HG03159 (cell line): Measurements from ENCODE around the gene MCMBP.
"Not testable (repeated sequence)": the region's sequence is repeated elsewhere in the genome, so short reads cannot be mapped to it uniquely, and the experiment has no call there.

Source experiments
- ATAC-seq: cut with Tn5 transposase; IDR thresholded peaks from one replicate; pipeline ENCODE4 v1.9.1; 2021; ENCODE audit warnings: mild to moderate bottlenecking, moderate library complexity; ENCODE audit not compliant: unreplicated experiment

Gene MCMBP

DNA sequence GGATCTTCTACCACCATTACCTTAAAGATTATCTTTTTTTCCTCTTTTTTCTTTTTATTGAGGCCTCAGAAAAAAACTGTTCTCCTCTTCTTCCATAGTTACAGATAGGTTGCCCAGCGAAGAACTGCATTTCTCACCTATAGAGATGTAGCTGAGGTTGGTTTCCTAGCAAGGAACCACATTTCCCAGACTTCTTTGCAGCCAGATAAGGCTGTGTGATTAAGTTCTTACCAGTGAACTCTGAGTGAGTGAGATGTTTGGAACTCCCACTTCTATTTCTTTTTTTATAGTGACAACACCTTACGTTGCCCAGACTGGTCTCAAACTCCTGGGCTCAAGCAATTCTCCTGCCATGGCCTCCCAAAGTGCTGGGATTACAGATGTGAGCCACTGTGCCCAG is 5.9 kb upstream of the MCMBP start:
- no peak for ATAC-seq

DNA sequence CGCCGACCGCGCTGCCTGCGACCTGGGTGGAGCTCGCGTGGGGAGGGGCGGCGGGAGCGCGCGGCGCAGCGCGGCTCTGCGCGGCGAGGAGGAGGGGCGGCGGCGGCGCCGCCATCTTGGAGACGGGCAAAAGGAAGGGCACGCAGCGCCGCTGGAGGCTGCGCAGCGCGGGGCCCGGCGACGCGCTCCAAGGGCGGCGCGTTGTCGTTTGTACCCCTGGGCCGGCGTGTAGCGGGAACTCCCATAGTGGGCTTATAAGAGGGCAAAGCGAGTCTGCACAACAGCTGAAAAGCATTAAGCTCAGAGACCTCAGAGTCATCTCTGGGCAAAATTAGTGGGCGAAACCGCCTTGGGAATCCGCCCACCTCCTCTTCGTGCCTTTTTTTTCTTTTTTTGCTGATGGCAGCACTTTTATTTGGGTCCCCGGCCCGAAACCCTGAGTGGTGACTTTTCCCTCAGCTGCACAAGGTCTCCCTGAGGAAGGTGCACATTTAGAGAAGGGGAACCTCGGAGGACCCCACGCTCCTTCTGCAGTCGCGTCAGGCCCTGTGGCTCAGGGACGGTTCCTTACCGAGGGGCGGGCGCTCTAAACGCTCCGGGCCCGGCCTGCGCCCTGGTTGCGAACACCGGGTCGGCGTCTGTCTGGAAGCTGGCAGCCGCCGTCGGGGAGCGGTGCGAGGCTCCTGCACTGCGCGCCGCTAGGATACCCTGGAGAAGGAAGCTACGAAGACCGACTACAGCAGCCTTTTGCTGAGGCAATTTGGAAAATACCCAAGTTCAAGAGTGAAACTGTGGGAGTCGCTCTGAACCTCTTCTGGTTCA is 428 bp upstream of the MCMBP start:
- ATAC-seq, result peak; percentile 91

GRCh38 chr10:119871881-119872609 is 598 bp downstream of the MCMBP start:
- ATAC-seq, result peak; percentile 42

- not testable (repeated sequence) for ATAC-seq
Measured at GRCh38 chr10:119869398-119869797, 3.2 kb downstream of the MCMBP start.

GRCh38 chr10:119867317-119867716 is 5.3 kb downstream of the MCMBP start:
- ATAC-seq, result no peak

- ATAC-seq, result no peak
Measured at GRCh38 chr10:119865699-119866240, 6.9 kb downstream of the MCMBP start.

DNA sequence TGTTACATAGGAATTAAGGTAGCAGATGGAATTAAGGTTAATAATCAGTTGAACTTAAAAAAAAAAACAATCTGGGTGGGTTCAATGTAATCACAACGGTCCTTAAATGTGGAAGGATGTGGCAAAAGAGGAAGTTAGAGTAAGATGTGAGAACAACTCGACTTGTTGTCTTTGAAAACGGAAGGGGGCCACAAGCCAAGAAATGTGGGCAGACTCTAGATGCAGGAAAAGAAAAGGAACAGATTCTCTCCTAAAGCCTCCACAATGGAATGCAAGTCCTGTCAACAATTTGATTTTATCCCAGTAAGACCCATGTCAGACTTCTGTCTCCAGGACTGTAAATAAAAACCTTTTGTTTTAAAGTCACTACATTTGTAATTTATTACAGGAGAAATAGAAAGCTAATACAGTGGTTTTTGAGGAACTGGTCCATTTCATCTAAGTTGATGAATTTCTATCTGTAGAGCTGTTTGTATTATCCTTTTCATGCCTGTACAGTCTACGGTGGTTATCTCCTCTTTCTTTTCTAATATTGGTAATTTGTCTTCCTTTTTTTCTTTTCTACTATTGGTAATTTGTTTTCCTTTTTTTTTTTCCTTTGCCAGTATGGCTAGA is 8.6 kb downstream of the MCMBP start:
- no peak for ATAC-seq

GRCh38 chr10:119862524-119862923 is 10.1 kb downstream of the MCMBP start:
- no peak for ATAC-seq

- no peak for ATAC-seq
Measured at GRCh38 chr10:119860866-119861607, 11.6 kb downstream of the MCMBP start.

GRCh38 chr10:119859420-119860258 is 13.0 kb downstream of the MCMBP start:
- no peak for ATAC-seq

DNA sequence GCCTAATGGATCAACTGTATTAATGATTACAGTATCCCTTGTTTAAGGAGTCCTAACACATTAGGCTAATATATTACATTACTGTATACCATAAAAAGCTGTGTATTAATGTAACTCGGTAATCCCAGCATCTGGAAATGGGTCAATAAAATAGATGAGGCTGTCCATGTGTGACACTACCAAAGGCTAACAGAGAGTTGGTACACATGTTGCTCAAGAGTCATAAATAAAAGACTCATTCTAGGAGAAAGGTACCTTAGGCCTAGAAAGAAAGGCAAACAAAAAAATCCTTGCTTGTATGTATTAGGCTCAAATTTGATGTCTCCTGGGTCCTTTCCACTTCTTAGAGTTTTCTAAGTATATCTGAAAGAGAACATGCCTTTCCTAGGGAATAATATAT is 14.6 kb downstream of the MCMBP start:
- ATAC-seq, result no peak

DNA sequence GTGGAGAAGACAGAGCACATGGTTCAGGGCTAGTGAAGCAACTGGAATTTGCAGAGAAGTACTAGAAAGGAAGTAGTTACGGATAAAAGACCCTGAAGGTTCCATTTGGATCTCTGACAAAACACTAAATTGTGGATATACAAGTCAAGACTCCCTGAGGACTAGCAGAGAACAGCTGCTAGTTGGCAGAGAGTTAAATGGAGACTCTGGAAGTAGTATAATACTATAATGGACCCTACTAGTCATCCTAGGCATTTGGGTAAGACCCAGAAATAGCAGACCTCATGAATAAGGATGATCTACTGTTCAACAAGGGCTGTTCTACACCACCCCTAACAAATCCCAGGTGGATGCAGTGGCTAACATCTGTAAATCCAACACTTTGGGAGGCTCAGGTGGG is 19.1 kb downstream of the MCMBP start:
- no peak for ATAC-seq

DNA sequence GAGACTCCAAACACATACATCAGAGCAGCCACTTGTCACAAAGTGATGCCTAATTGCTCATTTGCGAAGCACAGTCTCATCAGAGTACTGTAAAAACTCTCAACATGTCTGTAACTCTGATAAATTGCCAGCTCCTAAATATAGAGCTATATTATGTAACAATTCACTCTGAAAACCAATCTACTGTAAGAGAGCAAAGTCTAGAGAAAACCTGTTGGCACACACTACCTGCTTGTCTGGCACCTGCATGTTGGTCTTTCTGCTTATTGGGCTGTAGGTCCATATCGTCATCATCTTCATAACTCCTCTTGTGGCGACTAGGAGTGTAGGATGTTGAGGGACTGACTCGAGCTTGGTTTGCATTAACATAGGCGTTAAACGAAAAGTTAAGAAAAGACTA is 19.8 kb downstream of the MCMBP start:
- ATAC-seq, result no peak

DNA sequence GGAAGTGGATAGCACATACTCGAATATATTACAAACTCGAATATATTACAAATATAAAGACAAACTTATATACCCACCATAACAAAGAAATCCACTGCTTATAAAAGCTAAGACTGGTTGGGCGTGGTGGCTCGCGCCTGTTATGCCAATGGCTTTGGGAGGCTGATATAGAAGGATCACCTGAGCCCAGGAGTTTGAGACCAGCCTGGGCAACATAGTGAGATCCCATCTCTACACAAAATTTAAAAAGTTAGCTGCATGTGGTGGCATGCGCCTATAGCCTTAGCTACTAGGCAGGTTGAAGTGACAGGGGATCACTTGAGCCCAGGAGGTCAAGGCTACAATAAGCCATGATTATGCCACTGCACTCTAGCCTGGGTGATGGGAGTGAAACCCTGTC is 20.4 kb downstream of the MCMBP start:
- ATAC-seq, result no peak

- no peak for ATAC-seq
Measured at GRCh38 chr10:119849944-119850343, 22.7 kb downstream of the MCMBP start.

DNA sequence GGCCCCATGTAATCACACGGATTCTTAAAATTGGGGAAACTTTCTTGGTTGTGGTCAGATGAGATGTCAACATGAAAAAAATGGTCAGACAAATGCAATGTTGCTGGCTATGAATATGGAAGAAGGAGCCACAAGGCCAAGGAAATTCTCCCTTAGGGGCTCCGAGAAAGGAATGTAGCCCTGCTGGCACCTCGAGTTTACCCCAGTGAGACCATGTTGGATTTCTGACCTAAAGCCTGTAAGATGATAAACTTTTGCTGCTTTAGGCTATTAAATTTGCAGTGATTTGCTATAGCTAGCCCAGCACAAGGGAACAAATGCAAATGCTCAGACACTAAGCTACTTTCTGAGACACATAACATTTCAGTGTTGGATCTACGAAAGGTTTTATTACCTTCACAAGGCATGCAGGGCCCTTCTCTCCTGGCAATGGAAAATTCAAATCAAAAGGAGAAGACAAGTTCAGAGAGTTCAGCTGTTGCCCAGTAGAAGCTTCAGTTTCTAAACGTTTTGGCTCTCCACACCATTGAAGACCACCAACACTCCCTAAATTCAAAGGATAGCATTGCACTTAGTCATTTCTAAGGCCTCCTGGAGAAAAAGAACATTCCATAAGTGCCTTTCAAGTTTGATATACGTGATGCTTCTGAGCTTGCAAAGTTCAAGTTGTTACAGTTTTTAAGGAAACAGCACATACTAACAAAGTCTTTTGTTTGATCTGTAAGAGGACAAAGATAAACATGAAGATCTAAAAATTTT is 23.4 kb downstream of the MCMBP start:
- ATAC-seq, result no peak

GRCh38 chr10:119845656-119846055 is 27.0 kb downstream of the MCMBP start:
- no peak for ATAC-seq

DNA sequence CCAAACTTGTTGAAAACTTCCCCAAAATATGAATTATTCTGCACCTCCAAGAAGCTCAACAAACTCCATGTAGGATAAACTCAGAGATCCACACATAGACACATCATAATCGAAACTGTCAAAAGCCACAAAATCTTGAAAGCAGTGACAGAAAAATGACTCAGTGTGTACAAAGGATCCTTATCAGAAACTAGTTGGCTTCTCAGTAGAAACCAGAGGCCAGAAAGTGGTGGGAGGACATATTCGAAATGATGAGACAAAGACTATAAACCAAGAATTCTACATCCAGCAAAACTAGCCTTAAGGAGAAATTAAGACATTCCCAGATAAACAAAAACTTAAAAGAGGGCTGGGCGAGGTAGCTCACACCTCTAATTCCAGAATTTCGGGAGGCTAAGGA is 38.5 kb downstream of the MCMBP start:
- ATAC-seq, result no peak

DNA sequence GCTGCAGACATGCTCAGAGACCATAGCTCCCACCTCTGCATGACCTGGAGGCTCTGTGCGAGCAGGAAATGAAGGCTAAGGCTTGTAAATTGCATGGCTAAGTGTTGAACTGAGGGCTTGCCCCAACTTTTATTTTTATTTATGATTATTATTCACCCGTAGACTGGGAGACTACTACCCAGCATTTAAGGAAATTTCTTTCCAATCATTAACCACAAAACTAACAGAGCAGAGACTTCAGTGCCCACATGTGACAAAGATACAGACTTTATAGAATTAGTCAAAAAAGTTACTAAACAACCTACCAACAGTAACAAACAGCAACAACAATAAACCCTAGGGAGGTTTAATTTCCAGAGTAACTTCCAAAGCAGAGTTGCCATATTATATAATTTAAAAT is 39.7 kb downstream of the MCMBP start:
- ATAC-seq, result no peak
